ENCODE results near the gene KCND1.

KCND1 gene

DNA sequence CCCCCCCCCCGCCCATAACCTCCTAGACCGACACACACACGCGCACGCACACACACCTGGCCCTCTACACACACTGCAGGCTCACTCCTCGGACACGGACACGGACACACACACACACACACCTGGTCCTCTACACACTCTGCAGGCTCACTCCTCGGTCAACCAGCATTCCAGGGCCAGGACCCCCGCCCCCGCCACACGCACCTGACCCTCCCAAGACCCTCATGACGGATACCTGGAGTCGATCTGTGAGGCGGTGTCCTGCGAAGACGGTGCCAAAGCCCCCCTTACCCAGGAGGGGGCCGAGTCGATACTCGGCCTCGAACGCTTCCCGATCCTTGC lies 53.4 kb downstream of the KCND1 start:
- no peaks in the 10 kb centered on the region for H3K27me3 ChIP-seq (replicated peaks; ENCODE audit: control insufficient read depth, insufficient read depth, low read length)
- DNase-seq (ENCODE audit: extremely low read depth, insufficient read length): no peak
- TF ChIP-seq, protein P1, sequence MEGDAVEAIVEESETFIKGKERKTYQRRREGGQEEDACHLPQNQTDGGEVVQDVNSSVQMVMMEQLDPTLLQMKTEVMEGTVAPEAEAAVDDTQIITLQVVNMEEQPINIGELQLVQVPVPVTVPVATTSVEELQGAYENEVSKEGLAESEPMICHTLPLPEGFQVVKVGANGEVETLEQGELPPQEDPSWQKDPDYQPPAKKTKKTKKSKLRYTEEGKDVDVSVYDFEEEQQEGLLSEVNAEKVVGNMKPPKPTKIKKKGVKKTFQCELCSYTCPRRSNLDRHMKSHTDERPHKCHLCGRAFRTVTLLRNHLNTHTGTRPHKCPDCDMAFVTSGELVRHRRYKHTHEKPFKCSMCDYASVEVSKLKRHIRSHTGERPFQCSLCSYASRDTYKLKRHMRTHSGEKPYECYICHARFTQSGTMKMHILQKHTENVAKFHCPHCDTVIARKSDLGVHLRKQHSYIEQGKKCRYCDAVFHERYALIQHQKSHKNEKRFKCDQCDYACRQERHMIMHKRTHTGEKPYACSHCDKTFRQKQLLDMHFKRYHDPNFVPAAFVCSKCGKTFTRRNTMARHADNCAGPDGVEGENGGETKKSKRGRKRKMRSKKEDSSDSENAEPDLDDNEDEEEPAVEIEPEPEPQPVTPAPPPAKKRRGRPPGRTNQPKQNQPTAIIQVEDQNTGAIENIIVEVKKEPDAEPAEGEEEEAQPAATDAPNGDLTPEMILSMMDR (IDR thresholded peaks at IDR 0.05; ENCODE audit: insufficient read depth, low read length, poor library complexity, severe bottlenecking): no peak
- peak overlapping the region; percentile 67 for H3K4me3 ChIP-seq (replicated peaks; ENCODE audit: low read depth, low read length)
- H3K36me3 ChIP-seq (ENCODE audit: control insufficient read depth, insufficient read depth, low read length): peaks cover 14% of the 10 kb centered on the region

DNA sequence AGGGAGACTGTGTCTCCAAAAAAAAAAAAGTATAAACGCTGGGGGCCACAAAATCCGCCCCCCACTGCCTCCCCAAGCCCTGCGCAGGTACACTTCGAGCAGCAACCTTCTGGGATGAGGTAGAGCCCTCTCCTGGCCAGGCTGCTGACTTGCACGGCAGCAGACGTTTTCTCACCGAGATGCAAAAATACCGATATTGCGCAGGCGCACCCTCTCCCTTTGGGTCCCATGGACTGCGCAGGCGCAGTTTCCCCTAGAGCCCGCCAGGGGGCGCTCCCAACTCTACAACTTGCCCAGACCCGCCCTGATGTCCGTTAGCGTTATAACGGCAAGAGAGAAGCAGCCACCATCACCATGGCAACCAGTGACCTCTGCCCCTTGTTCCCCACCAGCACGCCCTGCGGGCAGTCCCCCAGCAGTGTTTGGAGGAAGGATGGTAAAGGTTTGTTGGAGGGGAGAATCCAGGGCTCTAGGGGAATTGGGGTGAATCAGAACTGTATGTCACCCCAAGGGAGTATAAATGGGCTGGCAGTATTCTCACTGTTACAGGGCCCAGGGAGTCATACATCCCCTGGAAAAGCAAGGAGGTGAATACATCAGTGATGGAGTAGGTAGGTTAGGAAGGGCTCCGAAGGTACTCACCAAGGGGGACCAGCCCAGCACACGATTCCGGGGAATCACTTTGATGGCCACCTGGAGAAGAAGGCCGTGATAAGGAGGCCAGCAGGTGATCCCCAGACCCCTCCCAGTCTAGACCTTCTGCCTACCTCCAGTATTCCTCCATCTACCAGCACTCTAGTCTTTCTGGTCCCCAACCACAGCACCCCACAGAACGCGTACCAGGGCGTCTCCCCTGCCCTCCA lies 54.3 kb downstream of the KCND1 start:
- Histone ChIP-seq H3K4me3 (replicated peaks; ENCODE audit: low read depth, low read length) (peak overlapping the region; percentile 67), H3K27me3 (replicated peaks; ENCODE audit: control insufficient read depth, insufficient read depth, low read length) (no peaks in the 10 kb centered on the region), H3K36me3 (ENCODE audit: control insufficient read depth, insufficient read depth, low read length) (peaks cover 12% of the 10 kb centered on the region)
- DNase-seq (ENCODE audit: extremely low read depth, insufficient read length): peak; percentile 86
- TF ChIP-seq, protein P1 (IDR thresholded peaks at IDR 0.05; ENCODE audit: insufficient read depth, low read length, poor library complexity, severe bottlenecking): peak; percentile 91

DNA sequence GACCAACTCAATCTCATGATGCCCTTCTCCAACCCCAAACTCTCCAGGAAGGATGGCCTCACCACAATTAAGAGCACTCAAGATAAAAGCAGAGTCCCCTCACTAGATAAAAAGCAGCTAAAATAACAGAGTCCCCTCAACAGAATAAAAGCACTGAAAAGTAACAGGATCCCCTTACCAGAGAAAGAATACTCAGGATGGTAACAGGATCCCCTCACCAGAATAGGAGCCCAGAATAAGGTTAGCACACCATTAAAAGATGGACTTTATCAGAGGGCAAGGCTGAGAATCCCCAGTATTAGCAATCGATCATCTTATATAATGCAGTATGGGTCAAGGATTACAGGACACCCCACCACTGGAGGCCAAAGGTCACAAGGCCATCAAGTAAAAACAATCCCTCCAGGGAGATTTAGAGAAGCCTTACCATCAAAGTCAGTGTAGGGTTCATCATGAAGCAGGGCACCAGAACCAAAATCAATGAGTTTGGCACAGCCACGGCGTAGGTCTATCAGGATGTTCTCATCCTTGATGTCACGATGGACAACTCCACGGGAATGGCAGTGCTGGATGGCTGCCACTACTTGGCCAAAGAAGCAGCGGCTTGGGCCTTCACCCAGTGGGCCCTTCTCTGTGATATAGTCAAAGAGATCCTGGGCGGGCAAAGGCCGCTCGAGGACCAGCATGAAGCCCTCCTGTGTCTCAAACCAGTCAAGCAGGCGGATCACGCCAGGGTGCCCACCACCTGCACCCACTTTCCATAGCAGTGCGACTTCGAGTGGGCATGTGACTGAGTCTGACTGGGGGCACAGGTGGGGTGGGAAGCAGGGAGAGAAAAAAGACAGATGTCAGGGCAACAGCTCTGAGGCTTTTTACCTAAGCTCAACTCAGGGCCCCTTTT lies 56.8 kb downstream of the KCND1 start:
- Histone ChIP-seq H3K4me3 (replicated peaks; ENCODE audit: low read depth, low read length) (no peak overlapping the region; the same call in 1 of the 2 replicates), H3K36me3 (ENCODE audit: control insufficient read depth, insufficient read depth, low read length) (peaks cover 12% of the 10 kb centered on the region), H3K27me3 (replicated peaks; ENCODE audit: control insufficient read depth, insufficient read depth, low read length) (no peaks in the 10 kb centered on the region)
- DNase-seq (ENCODE audit: extremely low read depth, insufficient read length): no peak
- TF ChIP-seq, protein P1 (IDR thresholded peaks at IDR 0.05; ENCODE audit: insufficient read depth, low read length, poor library complexity, severe bottlenecking): no peak

DNA sequence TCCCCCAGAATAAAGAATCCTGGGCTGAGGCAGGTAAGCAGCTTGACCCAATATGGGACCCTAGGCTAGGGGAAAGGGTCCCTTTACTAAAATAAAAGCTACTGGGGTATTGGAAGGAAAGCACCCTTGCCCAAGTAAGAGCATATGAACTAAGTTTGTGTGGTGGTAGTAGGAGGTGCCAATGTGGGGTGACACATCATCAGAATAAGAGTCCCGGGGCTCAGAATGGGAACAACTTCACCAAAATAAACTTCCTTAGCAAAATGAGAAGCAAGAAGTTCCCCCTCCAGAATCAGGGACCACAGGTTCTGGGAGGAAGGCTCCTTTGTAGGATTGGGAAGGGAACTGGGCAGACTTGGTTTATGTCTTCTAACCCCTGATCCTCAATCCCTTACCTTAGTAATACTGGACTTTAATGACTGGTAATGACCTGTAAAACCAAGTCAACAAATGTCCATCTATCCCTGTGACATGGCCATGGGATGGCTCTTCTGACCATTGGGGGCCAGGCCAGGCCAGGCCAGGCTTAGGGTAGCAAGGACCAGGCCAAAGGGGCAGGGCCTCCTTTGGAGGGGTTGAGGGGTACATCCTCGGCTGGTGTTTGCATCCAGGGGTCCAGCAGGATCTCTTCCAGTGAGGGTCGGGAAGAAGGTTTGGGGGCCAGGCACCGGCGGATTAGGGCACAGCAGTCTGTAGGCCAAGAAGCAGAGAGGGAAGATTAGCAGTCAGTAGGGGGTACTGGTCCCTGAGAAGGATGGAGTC lies 57.9 kb downstream of the KCND1 start:
- H3K27me3 ChIP-seq (replicated peaks; ENCODE audit: control insufficient read depth, insufficient read depth, low read length): no peaks in the 10 kb centered on the region
- TF ChIP-seq, protein P1 (IDR thresholded peaks at IDR 0.05; ENCODE audit: insufficient read depth, low read length, poor library complexity, severe bottlenecking): no peak
- peaks cover 12% of the 10 kb centered on the region for H3K36me3 ChIP-seq (ENCODE audit: control insufficient read depth, insufficient read depth, low read length)
- H3K4me3 ChIP-seq (replicated peaks; ENCODE audit: low read depth, low read length): no peak overlapping the region; the same call in 1 of the 2 replicates
- DNase-seq (ENCODE audit: extremely low read depth, insufficient read length): no peak

DNA sequence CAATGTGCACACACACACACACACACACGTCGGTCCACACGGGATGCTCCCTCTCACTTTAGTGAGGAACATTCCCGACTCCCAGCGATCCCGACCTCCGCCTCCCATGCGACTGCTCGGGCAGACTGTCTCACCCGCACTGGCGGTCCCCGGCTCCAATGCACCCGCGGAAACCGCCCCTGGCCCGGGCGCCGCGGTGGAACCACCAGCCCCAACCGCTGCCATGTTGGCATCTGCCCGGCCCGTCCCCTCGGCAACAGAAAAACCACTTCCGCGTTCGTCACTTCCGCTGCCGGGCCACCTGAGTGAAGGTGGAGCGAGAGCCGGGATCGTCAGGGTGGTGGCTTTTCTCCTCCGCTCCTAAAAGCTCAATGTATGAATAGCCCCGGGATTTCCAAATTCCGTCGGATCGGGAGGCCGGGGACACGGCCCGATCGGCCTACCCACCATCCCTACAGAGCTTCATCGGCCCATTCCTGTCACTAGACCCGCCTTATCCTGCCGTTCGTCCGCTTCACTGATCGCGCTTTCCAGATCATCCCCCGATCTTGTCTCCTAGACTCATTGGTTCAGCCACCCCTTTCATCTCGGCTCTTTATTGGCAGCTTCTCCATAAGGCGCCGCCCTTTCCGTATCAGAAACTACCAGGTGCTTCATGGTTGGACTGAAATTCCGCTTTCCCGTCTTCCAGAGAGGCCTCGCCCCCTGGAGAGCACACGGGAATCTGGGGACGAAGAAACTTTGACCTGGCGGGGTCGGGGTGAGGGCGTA lies 60.0 kb downstream of the KCND1 start, which contains the start of gene SLC35A2:
Gene SLC35A2 (minus strand): TSS at position 235 of the 771 bp plus-strand sequence. CDS start 10 bp downstream, at position 225.
- TF ChIP-seq, protein P1 (IDR thresholded peaks at IDR 0.05; ENCODE audit: insufficient read depth, low read length, poor library complexity, severe bottlenecking): no peak
- Histone ChIP-seq H3K36me3 (ENCODE audit: control insufficient read depth, insufficient read depth, low read length) (peaks cover 13% of the 10 kb centered on the region), H3K27me3 (replicated peaks; ENCODE audit: control insufficient read depth, insufficient read depth, low read length) (no peaks in the 10 kb centered on the region)

More for the DNA sequence above, 60.0 kb downstream of the KCND1 start, which contains the start of gene SLC35A2:
- DNase-seq (ENCODE audit: extremely low read depth, insufficient read length): peak; percentile 81
- H3K4me3 ChIP-seq (replicated peaks; ENCODE audit: low read depth, low read length): peak within 1 kb of the TSS; percentile 73
